NCI-H2196 (cell line): ENCODE measurements around the gene DPPA3.
"Not testable (repeated sequence)": the region's sequence is repeated elsewhere in the genome, so short reads cannot be mapped to it uniquely, and the experiment has no call there.

ENCODE experiments used
- DNase-seq: peaks from one replicate; lab custom pipeline; 2025; ENCODE audit not compliant: unreplicated experiment; lab: John Stamatoyannopoulos, UW

Gene DPPA3

GRCh38 chr12:7711133-7711532 lies at the start of gene DPPA3:
DPPA3 (plus strand) TSS chr12:7711433; CDS start chr12:7711571, 138 bp downstream.
- no peak for DNase-seq

GRCh38 chr12:7661741-7662140 lies 49.5 kb upstream of the DPPA3 start:
- DNase-seq, result no peak

- DNase-seq, result no peak
These were observed 44.6 kb upstream of the DPPA3 start for GRCh38 chr12:7666595-7666994.

GRCh38 chr12:7667125-7667524 lies 44.1 kb upstream of the DPPA3 start:
- DNase-seq, result no peak

- DNase-seq, result no peak
These were observed 43.1 kb upstream of the DPPA3 start for GRCh38 chr12:7668171-7668570.

- DNase-seq, result not testable (repeated sequence)
These were observed 35.8 kb upstream of the DPPA3 start for GRCh38 chr12:7675455-7675854.

- not testable (repeated sequence) for DNase-seq
These were observed 33.8 kb upstream of the DPPA3 start for GRCh38 chr12:7677432-7677888.

GRCh38 chr12:7678744-7679143 lies 32.5 kb upstream of the DPPA3 start:
- DNase-seq, result no peak

GRCh38 chr12:7679251-7680045 lies 31.8 kb upstream of the DPPA3 start:
- DNase-seq, result no peak

- no peak for DNase-seq
These were observed 29.7 kb upstream of the DPPA3 start for GRCh38 chr12:7681535-7681934.

- DNase-seq, result no peak
These were observed 17.4 kb upstream of the DPPA3 start for GRCh38 chr12:7693793-7694192.

GRCh38 chr12:7694556-7695236 lies 16.5 kb upstream of the DPPA3 start:
- no peak for DNase-seq

- no peak for DNase-seq
These were observed 16.0 kb upstream of the DPPA3 start for GRCh38 chr12:7695237-7695560.

- DNase-seq, result no peak
These were observed 15.6 kb upstream of the DPPA3 start, which contains the start of gene GDF3 for GRCh38 chr12:7695566-7696197. GDF3 (minus strand) TSS chr12:7695775; CDS start chr12:7695728, 47 bp downstream.

- no peak for DNase-seq
These were observed 5.4 kb upstream of the DPPA3 start for GRCh38 chr12:7705846-7706245.

- DNase-seq, result no peak
These were observed 1.1 kb upstream of the DPPA3 start for GRCh38 chr12:7709969-7710675.

GRCh38 chr12:7712841-7713442 lies 1.7 kb downstream of the DPPA3 start:
- no peak for DNase-seq

GRCh38 chr12:7716381-7716780 lies 5.1 kb downstream of the DPPA3 start:
- no peak for DNase-seq

GRCh38 chr12:7719946-7720730 lies 8.9 kb downstream of the DPPA3 start:
- DNase-seq, result no peak

GRCh38 chr12:7723926-7724325 lies 12.7 kb downstream of the DPPA3 start:
- no peak for DNase-seq
